HCT116 (cell line): ENCODE data around the gene CACNA2D3.

ENCODE experiments used
- CEBPB ChIP-seq: IDR thresholded peaks from 2 replicates; pipeline ENCODE4 v1.6.1; 2012; ENCODE audit warnings: low read depth
- CTCF ChIP-seq, 3 experiments: fragments of 200-600 bp in 1 of 3; sonication (generic) in 1 of 3; IDR thresholded peaks in 2 of 3; conservative IDR thresholded peaks in 1 of 3; 2 replicates each; pipeline ENCODE4 v1.5.1; 2012 to 2017; ENCODE audit warnings: low read depth in 2 of 3, low read length in 2 of 3, antibody characterized with exemption in 1 of 3, borderline replicate concordance in 1 of 3, control low read depth in 1 of 3, mild to moderate bottlenecking in 1 of 3, mixed read lengths in 1 of 3, mixed run types in 1 of 3, moderate library complexity in 1 of 3; ENCODE audit not compliant: insufficient read depth in 1 of 3
- EZH2 ChIP-seq: fragments of 200-600 bp; sonication (generic); IDR thresholded peaks from 2 replicates; pipeline ENCODE4 v1.6.1; 2017; ENCODE audit warnings: antibody characterized with exemption, mixed run types
- POLR2A ChIP-seq: IDR thresholded peaks from 2 replicates; pipeline ENCODE4 v1.7.0; 2011; ENCODE audit warnings: borderline replicate concordance; ENCODE audit not compliant: insufficient read depth, insufficient read length; ENCODE audit errors: extremely low read depth
- TCF7L2 ChIP-seq: IDR thresholded peaks from 2 replicates; pipeline ENCODE4 v1.7.0; 2011; ENCODE audit warnings: borderline replicate concordance, inconsistent platforms; ENCODE audit not compliant: insufficient read depth, insufficient read length; ENCODE audit errors: extremely low read depth
- ZBTB33 ChIP-seq: IDR thresholded peaks from 2 replicates; pipeline ENCODE4 v1.6.1; 2011; ENCODE audit warnings: mild to moderate bottlenecking, low read length, moderate library complexity; ENCODE audit not compliant: insufficient replicate concordance; ENCODE audit errors: extremely low read depth

DNA sequence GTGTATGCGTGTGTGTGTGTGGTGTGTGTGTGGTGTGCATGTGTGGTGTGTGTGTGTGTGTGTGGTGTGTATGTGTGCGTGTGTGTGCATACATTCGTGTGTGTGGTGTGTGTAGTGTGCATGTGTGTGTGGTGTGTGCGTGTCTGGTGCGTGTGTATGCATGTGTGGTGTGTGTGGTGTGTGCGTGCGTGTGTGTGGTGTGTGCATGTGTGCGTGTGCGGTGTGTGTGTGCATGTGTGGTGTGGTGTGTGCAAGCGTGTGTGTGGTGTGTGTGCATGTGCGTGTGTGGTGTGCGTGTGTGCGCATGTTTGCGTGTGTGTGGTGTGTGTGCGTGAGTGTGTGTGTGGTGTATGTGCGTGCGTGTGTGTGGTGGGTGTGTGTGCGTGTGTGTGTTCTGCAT lies 595.2 kb downstream of the CACNA2D3 start:
- TF ChIP-seq CTCF (IDR thresholded peaks at IDR 0.05 in 2 of 3, conservative IDR thresholded peaks at IDR 0.05 in 1 of 3; ENCODE audit: borderline replicate concordance in 1 of 3, insufficient read depth in 1 of 3, low read depth in 2 of 3, low read length in 2 of 3) = no peak
- no peak for TF ChIP-seq EZH2
- no peak for TF ChIP-seq TCF7L2
- TF ChIP-seq CEBPB = no peak
- TF ChIP-seq POLR2A = no peak
- TF ChIP-seq ZBTB33 = no peak
